ENCODE results near the gene PLXNA3. TPM values are rescaled to one million over a fixed set of nuclear protein-coding genes. Genes with fewer than 3 reads are reported as not detected.

PLXNA3 gene
- total and polyA plus RNA-seq, 2 experiments from 2014 or later: 2.7 to 5.4 TPM

DNA sequence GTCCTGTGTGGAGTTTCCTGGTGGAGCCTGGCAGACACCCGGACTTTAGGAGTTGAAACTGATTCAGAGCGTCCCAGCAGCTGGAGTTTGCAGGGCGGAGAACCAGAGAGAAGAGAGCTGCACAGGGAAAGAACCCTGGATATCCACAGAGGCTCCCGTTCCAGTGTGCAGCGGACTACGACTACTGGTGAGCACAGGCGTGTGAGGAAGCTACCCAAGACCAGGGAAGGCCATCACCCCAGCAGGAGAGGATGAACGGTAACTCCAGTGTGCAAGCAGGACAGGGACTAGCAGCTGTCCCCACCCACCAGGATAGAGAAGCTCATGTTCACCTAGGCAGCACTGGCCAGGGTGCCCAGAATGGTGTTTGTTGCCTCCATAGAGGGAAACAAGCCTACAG lies 18.7 kb downstream of the PLXNA3 start:
- DNase-seq (ENCODE audit: low spot score) (no peak), ATAC-seq (no peak)
- no peak overlapping the region for H3K4me3 Mint-ChIP-seq
- peaks cover 3% of the 10 kb centered on the region; the same call in 1 of the 3 replicates for H3K4me1 Mint-ChIP-seq
- H3K27me3 Mint-ChIP-seq (ENCODE audit: insufficient read depth, low read depth, poor library complexity): peaks cover 6% of the 10 kb centered on the region
- Histone ChIP-seq H3K27ac (ENCODE audit: low read depth) (no peak overlapping the region), H3K27me3 (ENCODE audit: insufficient read depth) (no peaks in the 10 kb centered on the region), H3K4me1 (ENCODE audit: insufficient read depth) (no peaks in the 10 kb centered on the region), H3F3A (replicated peaks; ENCODE audit: low read depth) (no peaks in the 10 kb centered on the region), H3K4me3 (no peak overlapping the region), H3K79me2 (replicated peaks; ENCODE audit: insufficient read depth) (no peaks in the 10 kb centered on the region), H3K9me2 (ENCODE audit: insufficient read depth) (no peaks in the 10 kb centered on the region), H2AFZ (no peak overlapping the region), H4K20me1 (replicated peaks; ENCODE audit: insufficient read depth) (no peaks in the 10 kb centered on the region; the same call in 1 of the 2 replicates), H3K36me3 (ENCODE audit: insufficient read depth) (no peaks in the 10 kb centered on the region), H3K4me2 (no peak overlapping the region)
- peaks cover 8% of the 10 kb centered on the region for H3K36me3 Mint-ChIP-seq (ENCODE audit: low read depth)
- no peaks in the 10 kb centered on the region for H3K9me3 Mint-ChIP-seq
- no peak overlapping the region for H3K27ac Mint-ChIP-seq
- TF ChIP-seq ZNF331 (CRISPR knock-in tag; IDR thresholded peaks at IDR 0.05; ENCODE audit: low read depth) (no peak), EZH2phosphoT487 (IDR thresholded peaks at IDR 0.05; ENCODE audit: unreplicated experiment) (no peak), NANOG (IDR thresholded peaks at IDR 0.05; ENCODE audit: borderline replicate concordance) (no peak), JUNB (IDR thresholded peaks at IDR 0.05; ENCODE audit: unreplicated experiment) (no peak), STAT1 (IDR thresholded peaks at IDR 0.05; ENCODE audit: unreplicated experiment) (no peak)
- TF ChIP-seq, protein P1, sequence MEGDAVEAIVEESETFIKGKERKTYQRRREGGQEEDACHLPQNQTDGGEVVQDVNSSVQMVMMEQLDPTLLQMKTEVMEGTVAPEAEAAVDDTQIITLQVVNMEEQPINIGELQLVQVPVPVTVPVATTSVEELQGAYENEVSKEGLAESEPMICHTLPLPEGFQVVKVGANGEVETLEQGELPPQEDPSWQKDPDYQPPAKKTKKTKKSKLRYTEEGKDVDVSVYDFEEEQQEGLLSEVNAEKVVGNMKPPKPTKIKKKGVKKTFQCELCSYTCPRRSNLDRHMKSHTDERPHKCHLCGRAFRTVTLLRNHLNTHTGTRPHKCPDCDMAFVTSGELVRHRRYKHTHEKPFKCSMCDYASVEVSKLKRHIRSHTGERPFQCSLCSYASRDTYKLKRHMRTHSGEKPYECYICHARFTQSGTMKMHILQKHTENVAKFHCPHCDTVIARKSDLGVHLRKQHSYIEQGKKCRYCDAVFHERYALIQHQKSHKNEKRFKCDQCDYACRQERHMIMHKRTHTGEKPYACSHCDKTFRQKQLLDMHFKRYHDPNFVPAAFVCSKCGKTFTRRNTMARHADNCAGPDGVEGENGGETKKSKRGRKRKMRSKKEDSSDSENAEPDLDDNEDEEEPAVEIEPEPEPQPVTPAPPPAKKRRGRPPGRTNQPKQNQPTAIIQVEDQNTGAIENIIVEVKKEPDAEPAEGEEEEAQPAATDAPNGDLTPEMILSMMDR (conservative IDR thresholded peaks at IDR 0.05; ENCODE audit: low read depth in 2 of 2): no peak
- TF ChIP-seq, protein P2, sequence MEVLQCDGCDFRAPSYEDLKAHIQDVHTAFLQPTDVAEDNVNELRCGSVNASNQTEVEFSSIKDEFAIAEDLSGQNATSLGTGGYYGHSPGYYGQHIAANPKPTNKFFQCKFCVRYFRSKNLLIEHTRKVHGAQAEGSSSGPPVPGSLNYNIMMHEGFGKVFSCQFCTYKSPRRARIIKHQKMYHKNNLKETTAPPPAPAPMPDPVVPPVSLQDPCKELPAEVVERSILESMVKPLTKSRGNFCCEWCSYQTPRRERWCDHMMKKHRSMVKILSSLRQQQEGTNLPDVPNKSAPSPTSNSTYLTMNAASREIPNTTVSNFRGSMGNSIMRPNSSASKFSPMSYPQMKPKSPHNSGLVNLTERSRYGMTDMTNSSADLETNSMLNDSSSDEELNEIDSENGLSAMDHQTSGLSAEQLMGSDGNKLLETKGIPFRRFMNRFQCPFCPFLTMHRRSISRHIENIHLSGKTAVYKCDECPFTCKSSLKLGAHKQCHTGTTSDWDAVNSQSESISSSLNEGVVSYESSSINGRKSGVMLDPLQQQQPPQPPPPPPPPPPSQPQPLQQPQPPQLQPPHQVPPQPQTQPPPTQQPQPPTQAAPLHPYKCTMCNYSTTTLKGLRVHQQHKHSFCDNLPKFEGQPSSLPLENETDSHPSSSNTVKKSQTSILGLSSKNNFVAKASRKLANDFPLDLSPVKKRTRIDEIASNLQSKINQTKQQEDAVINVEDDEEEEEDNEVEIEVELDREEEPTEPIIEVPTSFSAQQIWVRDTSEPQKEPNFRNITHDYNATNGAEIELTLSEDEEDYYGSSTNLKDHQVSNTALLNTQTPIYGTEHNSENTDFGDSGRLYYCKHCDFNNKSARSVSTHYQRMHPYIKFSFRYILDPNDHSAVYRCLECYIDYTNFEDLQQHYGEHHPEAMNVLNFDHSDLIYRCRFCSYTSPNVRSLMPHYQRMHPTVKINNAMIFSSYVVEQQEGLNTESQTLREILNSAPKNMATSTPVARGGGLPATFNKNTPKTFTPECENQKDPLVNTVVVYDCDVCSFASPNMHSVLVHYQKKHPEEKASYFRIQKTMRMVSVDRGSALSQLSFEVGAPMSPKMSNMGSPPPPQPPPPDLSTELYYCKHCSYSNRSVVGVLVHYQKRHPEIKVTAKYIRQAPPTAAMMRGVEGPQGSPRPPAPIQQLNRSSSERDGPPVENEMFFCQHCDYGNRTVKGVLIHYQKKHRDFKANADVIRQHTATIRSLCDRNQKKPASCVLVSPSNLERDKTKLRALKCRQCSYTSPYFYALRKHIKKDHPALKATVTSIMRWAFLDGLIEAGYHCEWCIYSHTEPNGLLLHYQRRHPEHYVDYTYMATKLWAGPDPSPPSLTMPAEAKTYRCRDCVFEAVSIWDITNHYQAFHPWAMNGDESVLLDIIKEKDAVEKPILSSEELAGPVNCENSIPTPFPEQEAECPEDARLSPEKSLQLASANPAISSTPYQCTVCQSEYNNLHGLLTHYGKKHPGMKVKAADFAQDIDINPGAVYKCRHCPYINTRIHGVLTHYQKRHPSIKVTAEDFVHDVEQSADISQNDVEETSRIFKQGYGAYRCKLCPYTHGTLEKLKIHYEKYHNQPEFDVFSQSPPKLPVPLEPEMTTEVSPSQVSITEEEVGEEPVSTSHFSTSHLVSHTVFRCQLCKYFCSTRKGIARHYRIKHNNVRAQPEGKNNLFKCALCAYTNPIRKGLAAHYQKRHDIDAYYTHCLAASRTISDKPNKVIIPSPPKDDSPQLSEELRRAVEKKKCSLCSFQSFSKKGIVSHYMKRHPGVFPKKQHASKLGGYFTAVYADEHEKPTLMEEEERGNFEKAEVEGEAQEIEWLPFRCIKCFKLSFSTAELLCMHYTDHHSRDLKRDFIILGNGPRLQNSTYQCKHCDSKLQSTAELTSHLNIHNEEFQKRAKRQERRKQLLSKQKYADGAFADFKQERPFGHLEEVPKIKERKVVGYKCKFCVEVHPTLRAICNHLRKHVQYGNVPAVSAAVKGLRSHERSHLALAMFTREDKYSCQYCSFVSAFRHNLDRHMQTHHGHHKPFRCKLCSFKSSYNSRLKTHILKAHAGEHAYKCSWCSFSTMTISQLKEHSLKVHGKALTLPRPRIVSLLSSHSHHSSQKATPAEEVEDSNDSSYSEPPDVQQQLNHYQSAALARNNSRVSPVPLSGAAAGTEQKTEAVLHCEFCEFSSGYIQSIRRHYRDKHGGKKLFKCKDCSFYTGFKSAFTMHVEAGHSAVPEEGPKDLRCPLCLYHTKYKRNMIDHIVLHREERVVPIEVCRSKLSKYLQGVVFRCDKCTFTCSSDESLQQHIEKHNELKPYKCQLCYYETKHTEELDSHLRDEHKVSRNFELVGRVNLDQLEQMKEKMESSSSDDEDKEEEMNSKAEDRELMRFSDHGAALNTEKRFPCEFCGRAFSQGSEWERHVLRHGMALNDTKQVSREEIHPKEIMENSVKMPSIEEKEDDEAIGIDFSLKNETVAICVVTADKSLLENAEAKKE (CRISPR knock-in tag; IDR thresholded peaks at IDR 0.05): no peak
- TF ChIP-seq, protein P3, sequence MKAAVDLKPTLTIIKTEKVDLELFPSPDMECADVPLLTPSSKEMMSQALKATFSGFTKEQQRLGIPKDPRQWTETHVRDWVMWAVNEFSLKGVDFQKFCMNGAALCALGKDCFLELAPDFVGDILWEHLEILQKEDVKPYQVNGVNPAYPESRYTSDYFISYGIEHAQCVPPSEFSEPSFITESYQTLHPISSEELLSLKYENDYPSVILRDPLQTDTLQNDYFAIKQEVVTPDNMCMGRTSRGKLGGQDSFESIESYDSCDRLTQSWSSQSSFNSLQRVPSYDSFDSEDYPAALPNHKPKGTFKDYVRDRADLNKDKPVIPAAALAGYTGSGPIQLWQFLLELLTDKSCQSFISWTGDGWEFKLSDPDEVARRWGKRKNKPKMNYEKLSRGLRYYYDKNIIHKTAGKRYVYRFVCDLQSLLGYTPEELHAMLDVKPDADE (IDR thresholded peaks at IDR 0.05): no peak
- TF ChIP-seq, protein P4, sequence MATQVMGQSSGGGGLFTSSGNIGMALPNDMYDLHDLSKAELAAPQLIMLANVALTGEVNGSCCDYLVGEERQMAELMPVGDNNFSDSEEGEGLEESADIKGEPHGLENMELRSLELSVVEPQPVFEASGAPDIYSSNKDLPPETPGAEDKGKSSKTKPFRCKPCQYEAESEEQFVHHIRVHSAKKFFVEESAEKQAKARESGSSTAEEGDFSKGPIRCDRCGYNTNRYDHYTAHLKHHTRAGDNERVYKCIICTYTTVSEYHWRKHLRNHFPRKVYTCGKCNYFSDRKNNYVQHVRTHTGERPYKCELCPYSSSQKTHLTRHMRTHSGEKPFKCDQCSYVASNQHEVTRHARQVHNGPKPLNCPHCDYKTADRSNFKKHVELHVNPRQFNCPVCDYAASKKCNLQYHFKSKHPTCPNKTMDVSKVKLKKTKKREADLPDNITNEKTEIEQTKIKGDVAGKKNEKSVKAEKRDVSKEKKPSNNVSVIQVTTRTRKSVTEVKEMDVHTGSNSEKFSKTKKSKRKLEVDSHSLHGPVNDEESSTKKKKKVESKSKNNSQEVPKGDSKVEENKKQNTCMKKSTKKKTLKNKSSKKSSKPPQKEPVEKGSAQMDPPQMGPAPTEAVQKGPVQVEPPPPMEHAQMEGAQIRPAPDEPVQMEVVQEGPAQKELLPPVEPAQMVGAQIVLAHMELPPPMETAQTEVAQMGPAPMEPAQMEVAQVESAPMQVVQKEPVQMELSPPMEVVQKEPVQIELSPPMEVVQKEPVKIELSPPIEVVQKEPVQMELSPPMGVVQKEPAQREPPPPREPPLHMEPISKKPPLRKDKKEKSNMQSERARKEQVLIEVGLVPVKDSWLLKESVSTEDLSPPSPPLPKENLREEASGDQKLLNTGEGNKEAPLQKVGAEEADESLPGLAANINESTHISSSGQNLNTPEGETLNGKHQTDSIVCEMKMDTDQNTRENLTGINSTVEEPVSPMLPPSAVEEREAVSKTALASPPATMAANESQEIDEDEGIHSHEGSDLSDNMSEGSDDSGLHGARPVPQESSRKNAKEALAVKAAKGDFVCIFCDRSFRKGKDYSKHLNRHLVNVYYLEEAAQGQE (IDR thresholded peaks at IDR 0.05; ENCODE audit: unreplicated experiment): no peak

All from GM23338 (cell line).